NAMALWA (cell line): ENCODE data around the gene MMP10.
"Not testable (repeated sequence)": the region's sequence is repeated elsewhere in the genome, so short reads cannot be mapped to it uniquely, and the experiment has no call there.

Experiments
- DNase-seq: peaks from one replicate; pipeline ENCODE4 v3.0.0-alpha.2; 2015; ENCODE audit warnings: low spot score

MMP10 gene

GRCh38 chr11:102783016-102783415, 2.6 kb upstream of the MMP10 start:
- no peak for DNase-seq

GRCh38 chr11:102781676-102782075, 1.2 kb upstream of the MMP10 start:
- DNase-seq = no peak

- no peak for DNase-seq
Measured at GRCh38 chr11:102776454-102776853, 4.0 kb downstream of the MMP10 start.

- no peak for DNase-seq
Measured at GRCh38 chr11:102773386-102773785, 7.0 kb downstream of the MMP10 start.

- no peak for DNase-seq
Measured at GRCh38 chr11:102771351-102771750, 9.1 kb downstream of the MMP10 start.

GRCh38 chr11:102770191-102770590, 10.2 kb downstream of the MMP10 start:
- DNase-seq = no peak

GRCh38 chr11:102767800-102768199, 12.6 kb downstream of the MMP10 start:
- DNase-seq = no peak

GRCh38 chr11:102763440-102763839, 17.0 kb downstream of the MMP10 start:
- DNase-seq = no peak

GRCh38 chr11:102762361-102762767, 18.1 kb downstream of the MMP10 start:
- no peak for DNase-seq

- DNase-seq = no peak
Measured at GRCh38 chr11:102761646-102762238, 18.7 kb downstream of the MMP10 start.

GRCh38 chr11:102760344-102761035, 19.9 kb downstream of the MMP10 start:
- DNase-seq = no peak

- DNase-seq = no peak
Measured at GRCh38 chr11:102757823-102758549, 22.4 kb downstream of the MMP10 start.

GRCh38 chr11:102753267-102753666, 27.2 kb downstream of the MMP10 start:
- DNase-seq = no peak

- DNase-seq = no peak
Measured at GRCh38 chr11:102751673-102752072, 28.8 kb downstream of the MMP10 start.

- DNase-seq = no peak
Measured at GRCh38 chr11:102749101-102749722, 31.2 kb downstream of the MMP10 start.

GRCh38 chr11:102746746-102747578, 33.5 kb downstream of the MMP10 start:
- not testable (repeated sequence) for DNase-seq

GRCh38 chr11:102734650-102735049, 45.8 kb downstream of the MMP10 start:
- no peak for DNase-seq

- DNase-seq = peak; percentile 74
Measured at GRCh38 chr11:102733232-102733875, 47.1 kb downstream of the MMP10 start.

- DNase-seq = not testable (repeated sequence)
Measured at GRCh38 chr11:102730944-102731343, 49.5 kb downstream of the MMP10 start.

- no peak for DNase-seq
Measured at GRCh38 chr11:102729849-102730815, 50.3 kb downstream of the MMP10 start.
